GM18951 (cell line): Measurements from ENCODE around the gene ACSF2.
"Not testable (repeated sequence)": the region's sequence is repeated elsewhere in the genome, so short reads cannot be mapped to it uniquely, and the experiment has no call there.

Source experiments
- POLR2A ChIP-seq: IDR thresholded peaks from 4 replicates; pipeline ENCODE4 v1.6.1; 2011; ENCODE audit warnings: mild to moderate bottlenecking; ENCODE audit not compliant: insufficient read length, insufficient read depth; ENCODE audit errors: extremely low read depth
- in situ Hi-C: fragments of 300-500 bp; cut with MboI; formaldehyde crosslinking; loops from one replicate; pipeline ENCODE4 v1.12.0; 2022; ENCODE audit warnings: low sequenced_read_pairs, mixed read lengths, inconsistent platforms; ENCODE audit not compliant: unreplicated experiment

ACSF2 gene

GRCh38 chr17:50422738-50423137 is 3.3 kb upstream of the ACSF2 start:
- no peak for TF ChIP-seq POLR2A
- in situ Hi-C loops, result no loop called here

DNA sequence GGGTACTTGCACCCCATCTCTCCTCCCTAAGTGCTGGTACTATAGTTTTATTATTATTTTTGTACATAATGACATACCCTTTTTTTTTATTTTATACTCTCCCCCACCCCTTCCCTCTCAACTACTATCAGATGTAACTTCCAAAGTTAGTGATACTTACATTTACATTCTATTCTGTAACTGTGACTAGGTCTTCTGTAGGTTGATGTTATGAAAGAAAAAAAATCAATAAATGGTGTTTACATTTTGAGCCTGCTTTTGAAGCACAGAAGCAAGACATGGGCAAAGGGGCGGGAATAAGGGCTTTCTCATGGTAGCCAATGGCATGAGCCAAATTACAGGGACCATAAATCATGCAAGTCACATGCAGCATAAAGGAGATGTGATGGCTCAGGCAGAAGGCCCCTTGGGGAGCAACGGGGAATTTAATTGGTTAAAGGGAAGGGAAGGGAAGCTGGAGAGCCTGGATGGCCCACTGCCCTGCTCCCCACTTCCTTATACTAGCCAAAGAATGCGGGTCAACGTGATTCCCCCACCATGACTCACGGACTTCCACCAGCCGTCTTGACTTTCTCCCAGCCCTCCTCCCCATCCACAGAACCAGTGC is 2.4 kb upstream of the ACSF2 start:
- TF ChIP-seq POLR2A, result no peak
- in situ Hi-C loops, result no loop called here

DNA sequence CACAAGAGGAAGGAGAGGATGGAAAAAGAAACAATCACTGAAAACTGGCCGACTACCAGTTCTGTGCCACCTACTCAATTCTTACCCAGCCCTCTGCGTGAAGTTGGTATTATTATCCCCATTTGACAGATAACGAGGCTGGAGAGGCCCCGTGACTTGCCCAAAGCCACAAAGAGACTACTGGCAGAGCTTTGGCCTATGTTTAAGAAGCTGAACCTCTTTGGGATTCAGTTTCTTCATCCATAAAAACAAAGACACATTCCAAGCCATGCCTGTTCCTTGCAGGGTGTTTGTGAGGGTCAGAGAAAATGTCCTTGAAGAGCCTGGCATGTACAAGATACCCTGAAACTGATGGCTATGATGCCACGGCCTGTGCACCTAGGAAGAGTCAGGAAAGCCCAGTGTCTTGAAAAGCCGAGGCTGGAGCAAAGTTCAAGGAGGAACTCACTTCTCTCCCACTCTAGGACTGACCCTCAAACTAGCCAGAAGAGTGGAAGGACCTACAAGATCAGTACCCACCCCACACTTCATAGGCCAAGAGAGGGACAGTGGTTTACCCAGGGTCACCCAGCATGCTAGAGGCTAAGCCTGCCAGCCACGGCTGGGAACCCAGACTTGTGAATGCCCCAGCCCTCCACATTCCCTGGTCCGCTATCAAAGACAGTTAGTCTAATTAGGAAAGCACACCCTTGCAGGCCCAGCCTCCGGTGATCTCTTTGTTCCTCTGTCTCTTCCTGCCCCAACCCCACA is 1.6 kb upstream of the ACSF2 start:
- no peak for TF ChIP-seq POLR2A
- in situ Hi-C loops, result no loop called here

GRCh38 chr17:50424996-50425681 is 879 bp upstream of the ACSF2 start:
- TF ChIP-seq POLR2A, result no peak
- in situ Hi-C loops, result no loop called here

- in situ Hi-C loops, result no loop called here
These were observed 409 bp downstream of the ACSF2 start for GRCh38 chr17:50426472-50426782.

DNA sequence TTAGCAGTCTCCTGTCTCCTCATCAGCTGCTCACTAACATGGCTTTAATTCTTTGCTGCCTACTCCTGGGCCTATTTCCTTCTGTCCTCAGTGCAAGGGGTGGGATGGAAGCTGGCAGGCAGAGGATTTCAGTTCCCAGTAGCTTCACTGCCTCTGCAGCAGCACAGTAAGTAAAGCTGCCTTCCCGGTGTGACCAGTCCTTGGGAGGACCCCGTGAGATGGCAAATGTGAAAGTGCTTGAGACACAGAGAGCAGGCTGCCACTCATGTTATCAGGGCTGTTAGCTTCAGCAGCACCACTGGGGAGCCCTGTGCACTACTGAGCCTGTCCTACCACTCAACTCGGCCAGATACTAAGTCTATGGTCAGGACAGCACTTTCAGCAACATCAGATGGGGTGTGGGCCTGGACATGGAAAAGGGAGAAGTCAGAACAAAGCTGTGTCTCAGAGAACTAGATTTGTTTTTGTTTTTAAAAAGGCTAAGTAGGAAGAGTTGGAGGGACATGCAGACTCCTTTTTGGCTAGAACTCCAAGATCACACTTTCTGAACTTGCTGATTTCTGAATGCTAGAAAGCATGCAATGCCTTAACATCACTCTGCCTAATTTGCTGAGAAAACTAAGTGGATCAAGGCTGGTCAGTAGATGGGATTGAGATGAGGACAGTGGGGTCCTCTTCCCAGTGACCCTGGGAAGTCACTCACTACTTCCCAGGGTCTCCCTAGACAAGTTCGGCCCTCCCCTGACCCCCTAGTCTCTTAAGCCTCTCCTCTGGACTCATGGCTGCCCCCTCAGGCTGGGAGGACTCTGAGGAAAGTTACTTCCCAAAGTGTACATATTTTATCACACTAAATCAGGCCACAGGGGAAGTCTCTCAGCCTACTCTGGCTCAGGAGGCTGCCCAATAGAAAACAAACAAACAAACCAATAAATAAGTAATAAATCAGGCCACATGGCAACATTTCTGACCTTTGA is 1.1 kb downstream of the ACSF2 start:
- no peak for TF ChIP-seq POLR2A
- in situ Hi-C loops, result no loop called here

More at GRCh38 chr17:50426472-50426782, 409 bp downstream of the ACSF2 start:
- TF ChIP-seq POLR2A, result no peak

DNA sequence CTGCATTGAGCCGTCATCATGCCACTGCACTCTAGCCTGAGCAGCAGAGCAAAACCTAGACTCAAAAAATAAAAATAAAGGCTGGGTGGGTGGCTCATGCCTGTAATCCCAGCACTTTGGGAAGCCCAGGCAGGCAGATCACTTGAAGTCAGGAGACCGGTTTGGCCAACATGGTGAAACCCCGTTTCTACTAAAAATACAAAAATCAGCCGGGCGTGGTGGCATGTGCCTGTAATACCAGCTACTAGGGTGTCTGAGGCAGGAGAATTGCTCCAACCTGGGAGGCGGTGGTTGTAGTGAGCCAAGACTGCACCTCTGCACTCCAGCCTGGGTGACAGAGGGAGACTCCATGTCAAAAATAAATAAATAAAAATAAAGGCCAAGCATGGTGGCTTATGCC is 2.1 kb downstream of the ACSF2 start:
- in situ Hi-C loops, result not testable (repeated sequence)

DNA sequence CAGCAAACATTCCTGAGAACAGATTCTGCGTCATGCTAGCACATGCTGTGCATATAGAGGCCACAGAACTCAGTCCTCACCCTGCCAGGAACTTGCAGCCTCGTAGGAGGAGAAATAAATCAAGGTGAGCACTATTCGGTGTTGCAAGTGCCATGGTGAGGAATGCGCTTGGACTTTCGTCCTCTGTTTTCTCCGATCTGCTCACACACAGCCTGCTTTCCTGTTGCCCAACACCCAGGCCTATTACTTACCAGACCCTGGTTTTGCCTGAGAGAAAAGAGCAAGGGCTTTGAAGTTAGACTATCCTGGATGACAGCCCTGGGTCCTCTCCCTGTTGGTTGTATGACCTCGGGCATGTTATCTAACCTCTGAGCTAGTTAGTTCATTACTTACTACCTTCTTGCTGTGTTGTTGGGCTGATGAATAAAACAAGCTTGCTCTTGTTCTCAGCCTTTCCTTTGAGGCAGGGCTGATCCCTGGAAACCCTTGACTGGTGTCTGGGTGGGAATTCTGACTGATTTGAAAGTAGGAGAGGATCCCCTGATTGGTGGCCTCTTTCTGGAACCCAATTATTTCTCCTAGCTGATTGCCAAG is 2.9 kb downstream of the ACSF2 start:
- in situ Hi-C loops, result no loop called here
- no peak for TF ChIP-seq POLR2A

GRCh38 chr17:50429793-50430192 is 3.8 kb downstream of the ACSF2 start:
- in situ Hi-C loops, result no loop called here
- no peak for TF ChIP-seq POLR2A

DNA sequence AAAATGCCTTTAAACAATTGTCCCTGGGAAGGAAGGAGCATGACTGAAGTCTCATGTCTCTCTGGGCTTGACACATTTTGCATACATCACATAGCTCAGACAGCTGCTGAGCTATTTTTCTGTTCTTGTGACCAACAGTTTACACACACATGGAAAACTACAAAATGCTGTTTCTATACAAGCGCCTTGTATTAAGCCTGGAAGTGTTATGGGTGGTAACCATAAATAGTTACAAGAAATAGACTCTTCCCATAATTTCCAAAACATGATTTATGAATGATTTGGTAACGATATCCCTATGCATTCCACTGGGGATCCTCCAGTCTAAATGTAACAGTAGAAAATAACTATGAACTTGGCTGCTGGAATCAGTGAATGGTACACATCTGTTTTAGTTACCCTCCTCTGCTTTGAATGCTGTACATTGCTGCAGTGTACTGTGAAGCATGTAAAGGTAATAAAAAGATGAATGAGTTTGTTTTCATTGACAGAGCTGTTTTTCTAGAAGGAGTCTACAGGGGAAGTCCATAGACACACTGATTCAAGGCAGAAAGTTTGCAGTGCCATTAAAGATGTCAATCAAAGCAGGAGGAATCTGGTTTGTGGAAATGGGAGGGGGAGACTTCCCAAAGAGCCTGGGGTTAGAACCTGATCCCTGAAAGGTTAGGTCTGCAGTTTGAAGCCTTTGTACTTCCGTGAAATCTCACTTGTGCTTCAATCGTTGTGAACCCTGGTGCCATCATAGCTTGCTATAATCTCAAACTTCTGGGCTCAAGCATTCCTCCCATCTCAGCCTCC is 5.0 kb downstream of the ACSF2 start:
- no peak for TF ChIP-seq POLR2A
- in situ Hi-C loops, result no loop called here

GRCh38 chr17:50432125-50432762 is 6.2 kb downstream of the ACSF2 start:
- in situ Hi-C loops, result no loop called here
- no peak for TF ChIP-seq POLR2A

DNA sequence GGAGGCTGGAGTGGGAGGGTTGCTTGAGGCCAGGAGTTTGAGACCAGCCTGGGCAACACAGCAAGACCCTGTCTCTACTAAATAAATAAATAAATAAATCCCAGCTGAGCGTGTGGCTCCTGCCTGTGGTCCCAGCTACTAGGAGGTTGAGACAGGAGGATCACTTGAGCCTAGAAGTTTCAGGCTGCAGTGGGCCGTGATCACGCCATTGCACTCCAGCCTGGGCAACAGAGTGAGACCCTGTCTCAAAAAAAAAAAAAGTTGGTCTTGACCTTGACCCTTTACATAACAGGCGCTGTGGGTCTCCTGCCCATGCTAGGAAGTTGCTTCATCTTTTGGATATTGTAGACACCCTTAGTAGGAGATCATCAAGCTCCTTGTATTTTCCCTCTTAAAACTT is 11.4 kb downstream of the ACSF2 start:
- TF ChIP-seq POLR2A, result no peak
- in situ Hi-C loops, result no loop called here
